ENCODE measurements around the gene OPCML.

OPCML gene

DNA sequence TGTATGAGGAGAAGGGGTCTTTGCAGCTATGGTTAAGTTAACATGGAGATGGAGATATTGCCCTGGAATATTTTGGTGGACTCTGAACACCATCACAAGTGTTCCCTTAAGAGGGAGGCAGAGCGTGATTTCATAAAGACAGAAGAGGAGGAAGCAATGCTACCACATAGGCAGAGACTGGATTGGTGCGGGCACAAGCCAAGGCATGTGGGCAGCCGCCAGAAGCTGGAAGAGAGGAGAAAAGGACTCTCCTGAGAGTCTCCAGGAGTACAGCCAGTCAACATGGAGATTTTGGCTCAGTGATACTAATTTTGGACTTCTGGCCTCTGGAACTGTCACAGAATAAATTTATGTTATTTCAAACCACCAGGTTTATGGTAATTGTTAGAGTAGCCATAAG is 231.6 kb downstream of the OPCML start:
- no peak overlapping the region for H3K4me2 ChIP-seq (ENCODE audit: low read depth, low read length, poor library complexity, severe bottlenecking)
- no peaks in the 10 kb centered on the region for H4K20me1 ChIP-seq (ENCODE audit: insufficient read depth, low read length, poor library complexity, severe bottlenecking)
- H3K9me3 ChIP-seq (ENCODE audit: insufficient read depth, low read depth, low read length): 0 out of 2 replicates have a peak, but pooled peaks cover 8% of the 10 kb centered on the region
- no peak overlapping the region for H3K4me3 ChIP-seq (ENCODE audit: low read length, poor library complexity, severe bottlenecking)
- no peaks in the 10 kb centered on the region for H3K79me2 ChIP-seq (ENCODE audit: insufficient read depth, low read length)
- no peak overlapping the region for H3K9ac ChIP-seq (ENCODE audit: low read depth, low read length, poor library complexity, severe bottlenecking)
- no peaks in the 10 kb centered on the region for H3K36me3 ChIP-seq (ENCODE audit: insufficient read depth, low read length)
- no peaks in the 10 kb centered on the region for H3K27me3 ChIP-seq (ENCODE audit: insufficient read depth, low read length, poor library complexity, severe bottlenecking)
- no peak for TF ChIP-seq EZH2phosphoT487 (IDR thresholded peaks at IDR 0.05; ENCODE audit: borderline replicate concordance)
- TF ChIP-seq, protein P1, sequence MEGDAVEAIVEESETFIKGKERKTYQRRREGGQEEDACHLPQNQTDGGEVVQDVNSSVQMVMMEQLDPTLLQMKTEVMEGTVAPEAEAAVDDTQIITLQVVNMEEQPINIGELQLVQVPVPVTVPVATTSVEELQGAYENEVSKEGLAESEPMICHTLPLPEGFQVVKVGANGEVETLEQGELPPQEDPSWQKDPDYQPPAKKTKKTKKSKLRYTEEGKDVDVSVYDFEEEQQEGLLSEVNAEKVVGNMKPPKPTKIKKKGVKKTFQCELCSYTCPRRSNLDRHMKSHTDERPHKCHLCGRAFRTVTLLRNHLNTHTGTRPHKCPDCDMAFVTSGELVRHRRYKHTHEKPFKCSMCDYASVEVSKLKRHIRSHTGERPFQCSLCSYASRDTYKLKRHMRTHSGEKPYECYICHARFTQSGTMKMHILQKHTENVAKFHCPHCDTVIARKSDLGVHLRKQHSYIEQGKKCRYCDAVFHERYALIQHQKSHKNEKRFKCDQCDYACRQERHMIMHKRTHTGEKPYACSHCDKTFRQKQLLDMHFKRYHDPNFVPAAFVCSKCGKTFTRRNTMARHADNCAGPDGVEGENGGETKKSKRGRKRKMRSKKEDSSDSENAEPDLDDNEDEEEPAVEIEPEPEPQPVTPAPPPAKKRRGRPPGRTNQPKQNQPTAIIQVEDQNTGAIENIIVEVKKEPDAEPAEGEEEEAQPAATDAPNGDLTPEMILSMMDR (conservative IDR thresholded peaks at IDR 0.05; ENCODE audit: low read length): no peak
- no peaks in the 10 kb centered on the region for H3K4me1 ChIP-seq (ENCODE audit: insufficient read depth, low read length, poor library complexity, severe bottlenecking)
- no peaks in the 10 kb centered on the region for H3F3A ChIP-seq (ENCODE audit: low read depth)
- H3K9me2 ChIP-seq (replicated peaks; ENCODE audit: low read depth, low read length): no peaks in the 10 kb centered on the region
- no peak overlapping the region for H2AFZ ChIP-seq (ENCODE audit: low read length)

DNA sequence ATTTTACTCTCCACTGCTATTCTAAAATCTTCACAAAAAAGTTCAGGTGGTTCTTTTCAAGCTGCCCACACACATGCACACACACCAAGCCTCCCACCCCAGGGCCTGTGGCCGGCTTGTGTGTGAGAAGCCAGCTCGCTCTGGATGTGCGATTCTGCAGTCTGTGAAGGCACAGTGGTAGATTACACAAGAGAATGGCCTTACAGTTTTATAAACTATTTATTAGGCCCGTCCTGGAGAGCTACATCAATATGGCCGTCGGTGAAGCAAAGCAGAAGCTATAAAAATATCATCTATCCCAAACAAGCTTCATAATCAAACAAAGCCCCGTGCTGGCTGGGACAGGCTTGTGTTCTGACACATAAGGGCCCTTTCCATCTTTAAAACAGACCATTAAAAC is 240.5 kb downstream of the OPCML start:
- Histone ChIP-seq H3K9ac (ENCODE audit: low read depth, low read length, poor library complexity, severe bottlenecking) (no peak overlapping the region), H3K9me2 (replicated peaks; ENCODE audit: low read depth, low read length) (no peaks in the 10 kb centered on the region), H3K79me2 (ENCODE audit: insufficient read depth, low read length) (no peaks in the 10 kb centered on the region), H3F3A (ENCODE audit: low read depth) (no peaks in the 10 kb centered on the region), H3K4me3 (ENCODE audit: low read length, poor library complexity, severe bottlenecking) (no peak overlapping the region), H2AFZ (ENCODE audit: low read length) (no peak overlapping the region), H4K20me1 (ENCODE audit: insufficient read depth, low read length, poor library complexity, severe bottlenecking) (no peaks in the 10 kb centered on the region), H3K36me3 (ENCODE audit: insufficient read depth, low read length) (no peaks in the 10 kb centered on the region), H3K4me2 (ENCODE audit: low read depth, low read length, poor library complexity, severe bottlenecking) (no peak overlapping the region), H3K4me1 (ENCODE audit: insufficient read depth, low read length, poor library complexity, severe bottlenecking) (no peaks in the 10 kb centered on the region), H3K27me3 (ENCODE audit: insufficient read depth, low read length, poor library complexity, severe bottlenecking) (no peaks in the 10 kb centered on the region), H3K9me3 (ENCODE audit: insufficient read depth, low read depth, low read length) (peaks cover 10% of the 10 kb centered on the region; the same call in 1 of the 2 replicates)
- TF ChIP-seq, protein P1 (conservative IDR thresholded peaks at IDR 0.05; ENCODE audit: low read length): no peak
- no peak for TF ChIP-seq EZH2phosphoT487 (IDR thresholded peaks at IDR 0.05; ENCODE audit: borderline replicate concordance)

DNA sequence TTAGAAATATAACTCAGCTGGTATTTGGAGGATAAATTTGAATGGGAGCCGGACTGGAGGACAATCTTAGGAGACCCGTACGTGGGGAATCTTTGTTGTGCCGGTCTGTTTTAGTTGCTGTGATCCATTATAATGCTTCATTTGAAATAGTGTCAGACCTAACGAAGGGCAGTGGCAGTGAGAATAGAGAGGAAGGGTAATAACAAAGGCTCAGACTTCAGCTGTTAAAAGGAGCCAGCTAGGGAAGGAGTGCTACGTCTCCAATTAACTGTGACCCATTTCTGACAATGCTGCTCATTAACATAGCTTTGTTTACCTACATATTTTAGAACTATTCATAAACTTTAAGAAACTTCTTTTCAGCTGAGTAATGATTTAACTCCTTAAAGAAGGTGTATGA is 246.9 kb downstream of the OPCML start:
- no peak overlapping the region for H2AFZ ChIP-seq (ENCODE audit: low read length)
- no peaks in the 10 kb centered on the region for H3K4me1 ChIP-seq (ENCODE audit: insufficient read depth, low read length, poor library complexity, severe bottlenecking)
- no peaks in the 10 kb centered on the region for H3K79me2 ChIP-seq (ENCODE audit: insufficient read depth, low read length)
- H3K27me3 ChIP-seq (ENCODE audit: insufficient read depth, low read length, poor library complexity, severe bottlenecking): no peaks in the 10 kb centered on the region
- no peak for TF ChIP-seq EZH2phosphoT487 (IDR thresholded peaks at IDR 0.05; ENCODE audit: borderline replicate concordance)
- TF ChIP-seq, protein P1 (conservative IDR thresholded peaks at IDR 0.05; ENCODE audit: low read length): no peak
- no peak overlapping the region for H3K4me3 ChIP-seq (ENCODE audit: low read length, poor library complexity, severe bottlenecking)
- no peak overlapping the region for H3K4me2 ChIP-seq (ENCODE audit: low read depth, low read length, poor library complexity, severe bottlenecking)
- no peaks in the 10 kb centered on the region for H4K20me1 ChIP-seq (ENCODE audit: insufficient read depth, low read length, poor library complexity, severe bottlenecking)
- H3K36me3 ChIP-seq (ENCODE audit: insufficient read depth, low read length): no peaks in the 10 kb centered on the region
- no peaks in the 10 kb centered on the region for H3F3A ChIP-seq (ENCODE audit: low read depth)
- no peak overlapping the region for H3K9ac ChIP-seq (ENCODE audit: low read depth, low read length, poor library complexity, severe bottlenecking)
- peaks cover 8% of the 10 kb centered on the region; the same call in 1 of the 2 replicates for H3K9me3 ChIP-seq (ENCODE audit: insufficient read depth, low read depth, low read length)
- H3K9me2 ChIP-seq (replicated peaks; ENCODE audit: low read depth, low read length): no peaks in the 10 kb centered on the region
